Thyroid gland (tissue), 4 donors: Measurements from ENCODE around the gene TEX261. TPM values are rescaled to one million over a fixed set of nuclear protein-coding genes. Genes with fewer than 3 reads are reported as not detected.

Source experiments
- DNase-seq, 2 donors: peaks; one replicate each; pipeline ENCODE4 v3.0.0-alpha.2; 2019
- H3K27ac ChIP-seq, 3 donors: fragments of 200-600 bp; sonication (generic); 1 replicate in 2 of 3; 2 replicates in 1 of 3; pipeline ENCODE4 v1.5.1; 2016 to 2019; ENCODE audit warnings: mild to moderate bottlenecking in 1 of 3, moderate library complexity in 1 of 3
- H3K27me3 ChIP-seq: fragments of 200-600 bp; sonication (generic); one replicate; pipeline ENCODE4 v1.5.1; 2019
- H3K36me3 ChIP-seq, 2 donors: fragments of 200-600 bp; sonication (generic); one replicate each; pipeline ENCODE4 v1.5.1; 2016 to 2019
- H3K4me1 ChIP-seq, 2 donors: fragments of 200-600 bp; sonication (generic); one replicate each; pipeline ENCODE4 v1.5.1; 2017 to 2019
- H3K4me3 ChIP-seq, 3 donors: fragments of 200-600 bp; sonication (generic); replicated peaks in 1 of 3; 1 replicate in 2 of 3; 2 replicates in 1 of 3; pipeline ENCODE4 v1.5.1; 2016; ENCODE audit warnings: mild to moderate bottlenecking in 1 of 3
- H3K9me3 ChIP-seq: fragments of 200-600 bp; sonication (generic); one replicate; pipeline ENCODE4 v1.5.1; 2017
- POLR2A ChIP-seq, 2 donors: fragments of 450-650 bp; IDR thresholded peaks; one replicate each; pipeline ENCODE4 v1.6.1; 2017; ENCODE audit warnings: antibody characterized with exemption in 2 of 2, mild to moderate bottlenecking in 2 of 2, moderate library complexity in 1 of 2
- WGBS, 2 donors: methylation state at CpG; one replicate each; pipeline ENCODE4 v1.1.5; 2017; 5-methylcytosine and 5-hydroxymethylcytosine counted together
- intact Hi-C: fragments of 100-400 bp; cut with DNase I; formaldehyde crosslinking; loops from one replicate; pipeline ENCODE4 v1.15.1; 2023
- total RNA-seq, 4 donors: library from RNA; depleted of rRNA; stranded (reverse); fragments of >200 nt; gene quantifications; one replicate each; pipeline ENCODE4 v1.2.3, GENCODE V29; 2016
- TF ChIP-seq, protein P1 (sequence below), 6 experiments: fragments of 200-600 bp in 3 of 6; fragments of 450-650 bp in 3 of 6; sonication (generic) in 3 of 6; IDR thresholded peaks; one replicate each; pipeline ENCODE4 v1.5.1; 2016 to 2019; ENCODE audit warnings: antibody characterized with exemption in 6 of 6, mild to moderate bottlenecking in 2 of 6, inconsistent platforms in 1 of 6, moderate library complexity in 1 of 6

Gene TEX261
- total RNA-seq, 4 donors from 2014 or later: 37.9 to 67.7 (median 51.4) TPM

DNA sequence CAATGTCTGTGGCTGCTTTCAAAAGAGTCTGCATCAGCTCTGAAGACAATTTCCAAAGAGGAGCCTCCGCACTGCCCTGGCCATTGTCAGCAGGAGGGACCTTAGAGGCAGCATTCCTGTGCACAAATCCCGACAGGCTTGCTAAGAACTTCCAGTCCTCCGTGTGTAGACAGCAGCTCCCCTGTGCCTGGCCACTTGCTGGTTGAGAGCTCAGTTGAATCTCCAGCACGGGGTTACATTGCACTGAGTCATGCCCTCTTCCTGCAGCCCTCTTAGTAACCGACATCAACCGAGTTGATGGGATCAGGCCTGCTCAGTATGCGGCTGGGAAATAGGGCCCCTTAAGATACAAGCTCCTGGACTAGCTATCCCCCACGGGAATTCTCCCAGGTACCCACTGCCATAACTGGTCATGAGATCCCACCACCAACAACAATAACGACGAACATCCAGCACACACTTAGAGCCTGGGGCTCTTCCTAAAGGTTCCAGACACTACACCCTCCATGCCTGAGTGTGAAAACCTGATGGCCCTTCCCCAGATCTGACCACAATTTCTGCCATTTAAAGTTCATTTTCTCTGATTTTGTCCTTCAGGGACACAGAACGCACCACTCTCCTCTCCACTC lies 47.0 kb downstream of the TEX261 start:
- Histone ChIP-seq H3K36me3 (no peaks in the 10 kb centered on the region), H3K27ac (no peak overlapping the region), H3K4me1 (peaks cover 0 to 6% of the 10 kb centered on the region in 2 donors), H3K4me3 (no peak overlapping the region), H3K9me3 (no peaks in the 10 kb centered on the region), H3K27me3 (no peaks in the 10 kb centered on the region)
- 40 to 56% methylated on average over 5 to 11 of the region's 11 CpGs for WGBS, 2 donors
- DNase-seq: no peak
- no peak for TF ChIP-seq POLR2A (IDR thresholded peaks at IDR 0.05)
- TF ChIP-seq, protein P1, sequence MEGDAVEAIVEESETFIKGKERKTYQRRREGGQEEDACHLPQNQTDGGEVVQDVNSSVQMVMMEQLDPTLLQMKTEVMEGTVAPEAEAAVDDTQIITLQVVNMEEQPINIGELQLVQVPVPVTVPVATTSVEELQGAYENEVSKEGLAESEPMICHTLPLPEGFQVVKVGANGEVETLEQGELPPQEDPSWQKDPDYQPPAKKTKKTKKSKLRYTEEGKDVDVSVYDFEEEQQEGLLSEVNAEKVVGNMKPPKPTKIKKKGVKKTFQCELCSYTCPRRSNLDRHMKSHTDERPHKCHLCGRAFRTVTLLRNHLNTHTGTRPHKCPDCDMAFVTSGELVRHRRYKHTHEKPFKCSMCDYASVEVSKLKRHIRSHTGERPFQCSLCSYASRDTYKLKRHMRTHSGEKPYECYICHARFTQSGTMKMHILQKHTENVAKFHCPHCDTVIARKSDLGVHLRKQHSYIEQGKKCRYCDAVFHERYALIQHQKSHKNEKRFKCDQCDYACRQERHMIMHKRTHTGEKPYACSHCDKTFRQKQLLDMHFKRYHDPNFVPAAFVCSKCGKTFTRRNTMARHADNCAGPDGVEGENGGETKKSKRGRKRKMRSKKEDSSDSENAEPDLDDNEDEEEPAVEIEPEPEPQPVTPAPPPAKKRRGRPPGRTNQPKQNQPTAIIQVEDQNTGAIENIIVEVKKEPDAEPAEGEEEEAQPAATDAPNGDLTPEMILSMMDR (IDR thresholded peaks at IDR 0.05): no peak
- intact Hi-C loops: loop anchor here (2.0 kb wide), 1 partner anchor 85 kb away; no protein-coding TSS in a partner anchor

DNA sequence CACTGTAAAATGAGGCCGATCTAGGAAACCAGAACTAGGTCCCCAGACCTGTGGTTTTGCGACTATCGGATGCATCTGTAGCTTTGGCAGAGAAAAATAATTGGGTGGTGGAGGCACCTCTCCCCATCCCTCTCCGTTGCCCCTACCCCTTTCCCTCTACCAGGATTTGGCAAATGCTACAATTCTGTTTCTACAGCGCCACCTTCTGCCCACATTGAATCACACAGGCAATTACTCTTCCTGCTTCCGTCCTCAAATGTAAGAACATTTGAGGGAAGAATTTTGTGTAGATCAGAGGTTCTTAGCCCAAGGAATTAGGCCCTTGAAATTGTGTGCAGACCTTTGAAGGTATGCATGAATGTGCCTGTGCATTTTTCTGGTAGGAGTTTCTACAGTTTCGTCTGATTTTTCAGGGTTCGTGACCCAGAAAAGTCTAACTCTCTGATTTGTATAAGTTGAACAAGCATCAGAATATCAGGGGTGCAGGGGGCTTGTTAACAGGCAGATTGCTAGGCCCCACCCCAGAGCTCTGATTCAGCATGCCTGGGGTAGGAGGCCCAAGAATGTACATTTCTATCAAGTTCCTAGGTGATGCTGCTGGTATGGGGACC lies 47.7 kb downstream of the TEX261 start:
- H3K36me3 ChIP-seq: no peaks in the 10 kb centered on the region
- H3K9me3 ChIP-seq: no peaks in the 10 kb centered on the region
- H3K4me1 ChIP-seq: peaks cover 0 to 6% of the 10 kb centered on the region in 2 donors
- DNase-seq: peak; percentile 49 to 59
- intact Hi-C loops: loop anchor here (2.0 kb wide), 1 partner anchor 84 kb away; no protein-coding TSS in a partner anchor
- WGBS, 2 donors: 13 to 17% methylated on average over 8 of the region's 8 CpGs
- H3K27ac ChIP-seq: no peak overlapping the region
- no peak overlapping the region for H3K4me3 ChIP-seq
- no peaks in the 10 kb centered on the region for H3K27me3 ChIP-seq
- TF ChIP-seq, protein P1 (IDR thresholded peaks at IDR 0.05): peak; percentile 44 to 73 (median 62)
- TF ChIP-seq POLR2A (IDR thresholded peaks at IDR 0.05): no peak

DNA sequence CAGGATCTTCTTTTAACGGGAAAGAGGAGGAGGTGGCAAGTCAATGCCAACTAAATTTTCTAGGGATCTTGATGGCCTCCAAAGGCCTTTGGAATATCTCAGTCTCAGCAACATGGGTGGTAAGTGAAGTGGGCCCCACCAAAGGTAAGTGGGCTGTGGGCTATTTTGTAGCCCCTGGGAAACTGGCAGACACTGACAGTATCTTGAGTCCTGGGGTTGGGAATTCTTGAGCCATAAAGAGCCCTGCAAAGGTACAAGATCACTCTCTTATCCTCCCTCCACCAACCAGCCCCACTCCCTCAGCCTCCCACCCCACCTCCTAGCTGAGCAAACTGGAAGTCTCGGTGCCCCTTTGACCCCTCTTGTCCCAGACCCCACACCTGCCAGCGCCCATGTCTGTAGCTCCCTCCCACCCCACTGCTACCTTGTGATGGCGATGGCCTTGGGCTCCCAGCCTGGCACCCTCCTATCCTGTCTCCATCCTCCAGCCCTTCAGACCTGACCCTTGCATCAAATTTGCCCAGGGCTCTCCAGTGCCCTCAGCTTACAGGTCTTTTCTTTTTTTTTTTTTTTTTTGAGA lies 50.5 kb downstream of the TEX261 start:
- TF ChIP-seq, protein P1 (IDR thresholded peaks at IDR 0.05): no peak
- no peak for TF ChIP-seq POLR2A (IDR thresholded peaks at IDR 0.05)
- Histone ChIP-seq H3K9me3 (no peaks in the 10 kb centered on the region), H3K4me3 (no peak overlapping the region), H3K36me3 (no peaks in the 10 kb centered on the region), H3K4me1 (peaks cover 0 to 6% of the 10 kb centered on the region in 2 donors), H3K27me3 (no peaks in the 10 kb centered on the region), H3K27ac (no peak overlapping the region)
- DNase-seq: no peak
- 78% methylated on average over 4 of the region's 4 CpGs for WGBS, 2 donors
- intact Hi-C loops: no loop called here

DNA sequence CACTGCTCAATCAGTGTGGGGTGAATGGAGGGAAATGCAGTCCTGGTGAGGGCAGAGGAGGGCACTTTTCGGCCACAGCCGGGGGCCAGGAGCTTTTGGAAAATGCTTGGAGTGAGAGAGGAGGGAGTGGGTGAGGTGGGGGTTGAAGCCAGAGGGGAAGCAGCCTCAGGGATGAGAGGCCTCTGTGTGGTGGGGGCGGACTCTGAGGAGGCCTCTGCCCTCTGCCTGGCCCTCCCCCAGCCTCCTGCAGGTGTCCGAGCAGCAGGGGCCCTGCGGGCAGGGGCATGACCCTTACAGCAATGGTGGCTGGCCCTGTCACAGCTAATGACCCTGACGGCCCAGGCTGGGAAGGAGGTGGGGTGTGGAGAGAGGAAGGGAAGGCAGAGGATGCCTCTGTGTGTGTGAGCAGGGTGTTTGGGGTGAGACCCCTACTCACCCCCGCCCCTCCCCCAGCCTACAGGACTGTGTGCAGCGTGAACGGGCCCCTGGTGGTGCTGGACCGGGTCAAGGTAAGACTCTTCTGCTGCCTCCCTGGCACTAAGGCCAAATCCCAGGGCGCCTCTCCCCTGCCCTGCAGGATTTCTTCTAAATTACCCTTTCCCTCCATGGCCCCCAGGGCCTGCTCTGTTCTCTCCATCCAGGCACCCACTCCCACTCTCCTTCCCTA lies 51.3 kb downstream of the TEX261 start:
- Histone ChIP-seq H3K36me3 (no peaks in the 10 kb centered on the region), H3K4me3 (no peak overlapping the region), H3K4me1 (peaks cover 0 to 6% of the 10 kb centered on the region in 2 donors), H3K9me3 (no peaks in the 10 kb centered on the region), H3K27me3 (no peaks in the 10 kb centered on the region), H3K27ac (no peak overlapping the region)
- no peak for DNase-seq
- TF ChIP-seq POLR2A (IDR thresholded peaks at IDR 0.05): no peak
- TF ChIP-seq, protein P1 (IDR thresholded peaks at IDR 0.05): no peak
- intact Hi-C loops: no loop called here
- 79 to 80% methylated on average over 11 of the region's 11 CpGs for WGBS, 2 donors
